H1 (cell line): ENCODE data around the gene IFIT5. TPM values are rescaled to one million over a fixed set of nuclear protein-coding genes. Genes with fewer than 3 reads are reported as not detected.

Experiments
- CTCF ChIA-PET: fragments of 300-600 bp; sonication (Branson Sonifier 250); formaldehyde crosslinking; loops from one replicate; lab custom pipeline; 2021; ENCODE audit not compliant: partially characterized antibody; lab: Charles Lee
- POLR2A ChIA-PET: fragments of 300-600 bp; sonication (Branson Sonifier 250); formaldehyde crosslinking; loops from one replicate; lab custom pipeline; 2021; ENCODE audit warnings: inconsistent platforms; ENCODE audit not compliant: partially characterized antibody; lab: Charles Lee
- DNase-seq, 2 experiments: peaks; one replicate each; pipeline versions ENCODE4 v3.0.0 to v3.0.0-alpha.2; 2010 to 2022; ENCODE audit warnings: low spot score in 2 of 2, low read depth in 1 of 2, mixed read lengths in 1 of 2
- FAIRE-seq: peaks from 2 replicates; lab custom pipeline; 2011; peaks lifted over from hg19 to GRCh38; lab: Jason Lieb, UNC
- H2AFZ ChIP-seq: 2 replicates; pipeline ENCODE4 v1.8.1; 2012; ENCODE audit warnings: low read length, inconsistent platforms
- H2AK5ac ChIP-seq: 2 replicates; pipeline ENCODE4 v1.6.1; 2013; ENCODE audit warnings: low read depth, low read length
- H2BK120ac ChIP-seq: replicated peaks from 2 replicates; pipeline ENCODE3; 2013; ENCODE audit warnings: low read depth, low read length, inconsistent platforms
- H2BK12ac ChIP-seq: 2 replicates; pipeline ENCODE4 v1.6.1; 2013; ENCODE audit warnings: low read depth, low read length
- H2BK15ac ChIP-seq: 2 replicates; pipeline ENCODE4 v1.6.1; 2013; ENCODE audit warnings: low read length
- H2BK20ac ChIP-seq: 2 replicates; pipeline ENCODE4 v1.6.1; 2013; ENCODE audit warnings: low read length
- H2BK5ac ChIP-seq: 2 replicates; pipeline ENCODE4 v1.6.1; 2013; ENCODE audit warnings: low read depth, low read length
- H3K14ac ChIP-seq: 2 replicates; pipeline ENCODE4 v1.6.1; 2013; ENCODE audit warnings: inconsistent platforms; ENCODE audit not compliant: insufficient read length
- H3K18ac ChIP-seq: 2 replicates; pipeline ENCODE4 v1.6.1; 2013; ENCODE audit warnings: low read length; ENCODE audit errors: extremely low read depth
- H3K23ac ChIP-seq: 2 replicates; pipeline ENCODE4 v1.6.1; 2013; ENCODE audit warnings: inconsistent platforms; ENCODE audit not compliant: insufficient read length
- H3K23me2 ChIP-seq: 2 replicates; pipeline ENCODE4 v1.6.1; 2013; ENCODE audit warnings: low read depth, low read length
- H3K27ac ChIP-seq: 2 replicates; pipeline ENCODE4 v1.6.1; 2011; ENCODE audit warnings: low read depth, low read length, inconsistent platforms
- H3K27me3 ChIP-seq, 4 experiments: replicated peaks in 1 of 4; 1 replicate in 1 of 4; 2 replicates in 3 of 4; pipeline versions ENCODE4 v1.6.1 to v1.8.1; 2011 to 2013; ENCODE audit warnings: low read length in 3 of 4, mild to moderate bottlenecking in 3 of 4, inconsistent platforms in 2 of 4, mixed read lengths in 2 of 4, moderate library complexity in 1 of 4; ENCODE audit not compliant: control insufficient read depth in 3 of 4, insufficient read depth in 3 of 4; ENCODE audit errors: extremely low read depth in 1 of 4
- H3K36me3 ChIP-seq, 4 experiments: 2 replicates each; pipeline versions ENCODE4 v1.6.1 to v1.8.1; 2011 to 2013; ENCODE audit warnings: mild to moderate bottlenecking in 4 of 4, low read length in 3 of 4, moderate library complexity in 2 of 4, control low read depth in 1 of 4, inconsistent platforms in 1 of 4; ENCODE audit not compliant: insufficient read depth in 4 of 4, control insufficient read depth in 2 of 4
- H3K4ac ChIP-seq: replicated peaks from 2 replicates; pipeline ENCODE3; 2013; ENCODE audit warnings: low read length, low read depth, mixed read lengths, inconsistent platforms; ENCODE audit not compliant: insufficient read length
- H3K4me1 ChIP-seq, 4 experiments: replicated peaks in 1 of 4; 1 replicate in 1 of 4; 2 replicates in 3 of 4; pipeline versions ENCODE4 v1.6.1 to v1.8.1; 2011 to 2013; ENCODE audit warnings: low read length in 3 of 4, inconsistent platforms in 2 of 4, mixed read lengths in 1 of 4; ENCODE audit not compliant: insufficient read depth in 4 of 4, control insufficient read depth in 3 of 4
- H3K4me2 ChIP-seq, 2 experiments: 2 replicates each; pipeline versions ENCODE4 v1.6.1 to v1.8.1; 2011 to 2013; ENCODE audit warnings: low read depth in 2 of 2, low read length in 2 of 2, control low read depth in 1 of 2, inconsistent platforms in 1 of 2, mild to moderate bottlenecking in 1 of 2; ENCODE audit not compliant: insufficient read depth in 1 of 2
- H3K4me3 ChIP-seq, 4 experiments: fragments of 200-600, 300-600 bp in 1 of 4; sonication (generic), shearing (Covaris generic), sonication (Bioruptor Twin) in 1 of 4; 2 replicates each; pipeline versions ENCODE4 v1.5.1 to v1.8.1; 2011 to 2016; ENCODE audit warnings: low read length in 4 of 4, low read depth in 3 of 4, control low read depth in 2 of 4, inconsistent platforms in 2 of 4, mild to moderate bottlenecking in 2 of 4, mixed read lengths in 1 of 4, moderate library complexity in 1 of 4; ENCODE audit not compliant: insufficient read depth in 2 of 4; ENCODE audit errors: extremely low read depth in 1 of 4
- H3K56ac ChIP-seq: replicated peaks from 2 replicates; pipeline ENCODE3; 2013; ENCODE audit warnings: low read depth, mild to moderate bottlenecking, mixed read lengths, low read length, inconsistent platforms; ENCODE audit not compliant: insufficient read length
- H3K79me1 ChIP-seq: 2 replicates; pipeline ENCODE4 v1.6.1; 2013; ENCODE audit warnings: low read depth, low read length, control low read depth
- H3K79me2 ChIP-seq, 2 experiments: 2 replicates each; pipeline versions ENCODE4 v1.6.1 to v1.8.1; 2012 to 2013; ENCODE audit warnings: low read length in 2 of 2, mild to moderate bottlenecking in 2 of 2, inconsistent platforms in 1 of 2; ENCODE audit not compliant: insufficient read depth in 2 of 2, control insufficient read depth in 1 of 2
- H3K9ac ChIP-seq, 4 experiments: replicated peaks in 1 of 4; 1 replicate in 1 of 4; 2 replicates in 3 of 4; pipeline versions ENCODE4 v1.6.1 to v1.8.1; 2011 to 2013; ENCODE audit warnings: low read depth in 3 of 4, low read length in 3 of 4, control low read depth in 2 of 4, mild to moderate bottlenecking in 2 of 4, moderate library complexity in 2 of 4, inconsistent platforms in 1 of 4; ENCODE audit errors: extremely low read depth in 1 of 4
- H3K9me3 ChIP-seq, 2 experiments: 2 replicates each; pipeline versions ENCODE4 v1.6.1 to v1.8.1; 2012 to 2013; ENCODE audit warnings: mild to moderate bottlenecking in 2 of 2, moderate library complexity in 2 of 2, control low read depth in 1 of 2, inconsistent platforms in 1 of 2, low read depth in 1 of 2, low read length in 1 of 2, mixed read lengths in 1 of 2; ENCODE audit not compliant: insufficient read depth in 2 of 2
- H4K20me1 ChIP-seq, 2 experiments: replicated peaks in 1 of 2; 2 replicates each; pipeline versions ENCODE3 to v1.8.1; 2011 to 2013; ENCODE audit warnings: inconsistent platforms in 2 of 2, low read length in 2 of 2, mild to moderate bottlenecking in 1 of 2; ENCODE audit not compliant: insufficient read depth in 2 of 2, control insufficient read depth in 1 of 2
- H4K5ac ChIP-seq: 2 replicates; pipeline ENCODE4 v1.6.1; 2013; ENCODE audit warnings: low read length, low read depth, mixed read lengths, inconsistent platforms; ENCODE audit not compliant: insufficient read length
- H4K8ac ChIP-seq: 2 replicates; pipeline ENCODE4 v1.8.0; 2013; ENCODE audit warnings: mild to moderate bottlenecking, moderate library complexity, low read length, inconsistent platforms; ENCODE audit not compliant: insufficient read depth; ENCODE audit errors: extremely low read depth
- H4K91ac ChIP-seq: replicated peaks from 2 replicates; pipeline ENCODE3; 2013; ENCODE audit warnings: low read length, mixed read lengths, inconsistent platforms; ENCODE audit not compliant: insufficient read length
- CREB1 ChIP-seq: IDR thresholded peaks from 2 replicates; pipeline ENCODE4 v1.6.1; 2012; ENCODE audit warnings: inconsistent platforms
- MAX ChIP-seq: IDR thresholded peaks from 2 replicates; pipeline ENCODE4 v1.6.1; 2012; ENCODE audit warnings: inconsistent platforms
- PHF8 ChIP-seq: fragments of 200-600 bp; sonication (generic); conservative IDR thresholded peaks from 2 replicates; pipeline ENCODE4 v1.7.1; 2012; ENCODE audit warnings: low read depth, mild to moderate bottlenecking, inconsistent platforms, low read length, moderate library complexity
- POLR2AphosphoS5 ChIP-seq: IDR thresholded peaks from 2 replicates; pipeline ENCODE4 v1.6.1; 2011; ENCODE audit warnings: low read depth, low read length
- RNF2 ChIP-seq: fragments of 200-900, 300-1000 bp; sonication (generic); IDR thresholded peaks from 2 replicates; pipeline ENCODE4 v1.7.1; 2016; ENCODE audit warnings: borderline replicate concordance, low read depth, mild to moderate bottlenecking, antibody characterized with exemption, low read length; ENCODE audit not compliant: poor library complexity, severe bottlenecking; ENCODE audit errors: missing control alignments
- SIX5 ChIP-seq: IDR thresholded peaks from 2 replicates; pipeline ENCODE4 v1.6.1; 2011; ENCODE audit warnings: mild to moderate bottlenecking, low read depth, low read length
- SP4 ChIP-seq: IDR thresholded peaks from 2 replicates; pipeline ENCODE4 v1.6.1; 2012; ENCODE audit warnings: low read length, inconsistent platforms
- SRF ChIP-seq: IDR thresholded peaks from 2 replicates; pipeline ENCODE4 v1.6.1; 2011; ENCODE audit warnings: mild to moderate bottlenecking, low read depth, low read length, moderate library complexity
- TAF1 ChIP-seq: IDR thresholded peaks from 2 replicates; pipeline ENCODE4 v1.6.1; 2011; ENCODE audit warnings: mild to moderate bottlenecking, low read depth, low read length
- TBP ChIP-seq: IDR thresholded peaks from 2 replicates; pipeline ENCODE4 v1.6.1; 2011; ENCODE audit warnings: low read depth, low read length, improper control_type of control experiment
- USF2 ChIP-seq: IDR thresholded peaks from 2 replicates; pipeline ENCODE4 v1.6.1; 2011; ENCODE audit warnings: low read length, improper control_type of control experiment
- WGBS, 2 experiments: shearing (Covaris generic) in 1 of 2; methylation state at CpG; one replicate each; pipeline versions ENCODE4 v1.1.6 to v1.1.7; 2013 to 2015; ENCODE audit warnings: low lambda C conversion rate in 2 of 2, mixed read lengths in 2 of 2, inconsistent platforms in 1 of 2, low coverage in 1 of 2, missing lambda C conversion rate in 1 of 2; ENCODE audit not compliant: insufficient replicate concordance in 2 of 2, insufficient coverage in 1 of 2, insufficient read length in 1 of 2; ENCODE audit errors: extremely low coverage in 1 of 2, missing lambda C conversion rate in 1 of 2; 5-methylcytosine and 5-hydroxymethylcytosine counted together
- polyA plus RNA-seq, 7 experiments: library from polyadenylated mRNA; depleted of rRNA in 3 of 7; stranded (reverse) in 5 of 7; unstranded in 2 of 7; fragments of >200 nt in 5 of 7; fragments of 200-250 nt in 2 of 7; gene quantifications; 1 replicate in 5 of 7; 2 replicates in 1 of 7; 4 replicates in 1 of 7; pipeline versions ENCODE4 v1.2.1 to v1.2.3, GENCODE V29; 2011 to 2013; ENCODE audit warnings: missing spikeins in 2 of 7, mixed read lengths in 2 of 7
- total RNA-seq: library from RNA; stranded (reverse); fragmentation: NEBNext Ultra II Directional; extraction: Animal tissue kit (Norgen Biotek cat#: 25700); gene quantifications from 2 replicates; pipeline ENCODE4 v1.2.1, GENCODE V29; 2021

Gene IFIT5
- total and polyA plus RNA-seq, 2 of the 8 experiments (the other 6 are each of a cell fraction or from before 2014, with no cell fraction given) = 0.94 to 2.6 TPM

- no peak overlapping the region for H3K9ac ChIP-seq
- peaks cover 0 to 9% (median 5%) of the 10 kb centered on the region in 4 experiments; a peak in 2 of 7 replicates for H3K4me1 ChIP-seq
- H3K18ac ChIP-seq = no peak overlapping the region
- H4K8ac ChIP-seq = no peak overlapping the region
- no peak overlapping the region for H3K27ac ChIP-seq
- no peak overlapping the region for H3K4ac ChIP-seq
- no peak overlapping the region for H4K5ac ChIP-seq
- no peaks in the 10 kb centered on the region for H3K9me3 ChIP-seq
- H3K79me2 ChIP-seq = no peaks in the 10 kb centered on the region
- TF ChIP-seq POLR2AphosphoS5 (no peak), MAX (no peak), SP4 (no peak), TAF1 (no peak), TBP (no peak), RNF2 (no peak), CREB1 (no peak), SRF (no peak), PHF8 (no peak), USF2 (no peak), SIX5 (no peak)
- 82% methylated on average over 3 of the region's 3 CpGs; no CpG with 5 or more reads in 1 of the 2 experiments for WGBS, 2 experiments
- H2AFZ ChIP-seq = no peak overlapping the region
- H3K23me2 ChIP-seq = no peaks in the 10 kb centered on the region
- H3K79me1 ChIP-seq = no peaks in the 10 kb centered on the region
- no peak overlapping the region for H3K4me3 ChIP-seq
- no peak overlapping the region for H3K23ac ChIP-seq
- H2BK5ac ChIP-seq = no peak overlapping the region
- no peak overlapping the region for H2AK5ac ChIP-seq
- FAIRE-seq (no peak), DNase-seq (no peak)
- no peak overlapping the region for H3K4me2 ChIP-seq
- no peaks in the 10 kb centered on the region for H3K27me3 ChIP-seq
- no peaks in the 10 kb centered on the region for H3K36me3 ChIP-seq
- H3K14ac ChIP-seq = no peak overlapping the region
- H2BK12ac ChIP-seq = no peak overlapping the region
- H2BK20ac ChIP-seq = no peak overlapping the region
- POLR2A ChIA-PET = no interaction called here
- H4K91ac ChIP-seq = no peak overlapping the region
- CTCF ChIA-PET = interaction anchor here (0.9 to 4.9 kb wide), 6 partner anchors 13 to 133 kb away, joined by 3 to 22 read pairs (median 4); no protein-coding TSS in a partner anchor
- H2BK15ac ChIP-seq = no peak overlapping the region
- no peak overlapping the region for H2BK120ac ChIP-seq
- H3K56ac ChIP-seq = no peak overlapping the region
- no peaks in the 10 kb centered on the region for H4K20me1 ChIP-seq
Observed at GRCh38 chr10:89431977-89432376, 17.6 kb downstream of the IFIT5 start.
